GM12873 (cell line): ENCODE data around the gene SUN1.

Source experiments
- CTCF ChIP-seq: IDR thresholded peaks from 2 replicates; pipeline ENCODE4 v1.5.1; 2012; ENCODE audit warnings: low read depth, mild to moderate bottlenecking, moderate library complexity, low read length, control low read depth; ENCODE audit not compliant: insufficient read depth; ENCODE audit errors: missing control alignments

SUN1 gene

GRCh38 chr7:891805-892204 lies 59.5 kb downstream of the SUN1 start:
- TF ChIP-seq CTCF, result no peak

GRCh38 chr7:892648-893593 lies 60.6 kb downstream of the SUN1 start:
- TF ChIP-seq CTCF, result no peak

GRCh38 chr7:893686-894085 lies 61.4 kb downstream of the SUN1 start:
- no peak for TF ChIP-seq CTCF

- TF ChIP-seq CTCF, result no peak
These were observed 62.0 kb downstream of the SUN1 start for GRCh38 chr7:894164-894867.

GRCh38 chr7:894927-895450 lies 62.7 kb downstream of the SUN1 start:
- no peak for TF ChIP-seq CTCF

GRCh38 chr7:895451-896052 lies 63.3 kb downstream of the SUN1 start:
- no peak for TF ChIP-seq CTCF
